Liver (tissue), 3 donors: ENCODE results near the gene TRIM67.
"Not testable (repeated sequence)": the region's sequence is repeated elsewhere in the genome, so short reads cannot be mapped to it uniquely, and the experiment has no call there.

Source experiments
- GABPA ChIP-seq, 2 donors: IDR thresholded peaks in 1 of 2; conservative IDR thresholded peaks in 1 of 2; 2 replicates each; pipeline ENCODE4 v1.6.1; 2016; ENCODE audit warnings: antibody characterized with exemption in 2 of 2, mild to moderate bottlenecking in 1 of 2, moderate library complexity in 1 of 2
- HNF4A ChIP-seq, 2 donors: conservative IDR thresholded peaks; 2 replicates each; pipeline ENCODE4 v1.6.1; 2016; ENCODE audit warnings: antibody characterized with exemption in 2 of 2, mild to moderate bottlenecking in 2 of 2
- HNF4G ChIP-seq: IDR thresholded peaks from 2 replicates; pipeline ENCODE4 v1.6.1; 2016; ENCODE audit warnings: antibody characterized with exemption
- JUND ChIP-seq, 2 donors: IDR thresholded peaks; 2 replicates each; pipeline ENCODE4 v1.6.1; 2016; ENCODE audit warnings: antibody characterized with exemption in 2 of 2
- SP1 ChIP-seq: IDR thresholded peaks from 2 replicates; pipeline ENCODE4 v1.6.1; 2018; ENCODE audit warnings: antibody characterized with exemption, mild to moderate bottlenecking
- TAF1 ChIP-seq: conservative IDR thresholded peaks from 2 replicates; pipeline ENCODE4 v1.6.1; 2016; ENCODE audit warnings: antibody characterized with exemption, mild to moderate bottlenecking
- YY1 ChIP-seq: IDR thresholded peaks from 2 replicates; pipeline ENCODE4 v1.6.1; 2016; ENCODE audit warnings: antibody characterized with exemption, mild to moderate bottlenecking
- TF ChIP-seq, protein P1 (sequence below): fragments of 150-350 bp; IDR thresholded peaks from 2 replicates; pipeline ENCODE4 v1.5.1; 2017; ENCODE audit warnings: improper control_type of control experiment, low read depth, low read length; ENCODE audit not compliant: missing input control
- TF ChIP-seq, protein P2 (sequence below): IDR thresholded peaks from 2 replicates; pipeline ENCODE4 v1.6.1; 2016; ENCODE audit warnings: antibody characterized with exemption, mild to moderate bottlenecking
- TF ChIP-seq, protein P3 (sequence below): IDR thresholded peaks from 2 replicates; pipeline ENCODE4 v1.6.1; 2016; ENCODE audit warnings: antibody characterized with exemption
- TF ChIP-seq, protein P4 (sequence below): IDR thresholded peaks from 2 replicates; pipeline ENCODE4 v1.6.1; 2016; ENCODE audit warnings: antibody characterized with exemption
- donor health status: healthy.
- donor health status: healthy.

DNA sequence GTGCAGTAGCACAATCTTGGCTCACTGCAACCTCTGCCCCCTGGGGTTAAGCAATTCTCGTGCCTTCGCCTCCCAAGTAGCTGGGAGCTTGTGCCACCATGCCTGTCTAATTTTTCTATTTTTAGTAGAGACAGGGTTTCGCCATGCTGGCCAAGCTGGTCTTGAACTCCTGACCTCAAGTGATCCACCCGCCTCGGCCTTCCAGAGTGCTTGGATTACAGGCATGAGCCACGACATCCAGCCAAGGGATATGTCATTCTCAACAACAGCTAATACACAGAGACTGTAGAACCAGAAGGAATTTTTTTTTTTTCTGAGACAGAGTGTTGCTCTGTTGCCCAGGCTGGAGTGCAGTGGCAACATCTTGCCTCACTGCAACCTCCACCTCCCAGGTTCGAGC lies 3.7 kb upstream of the TRIM67 start:
- TF ChIP-seq, protein P1, sequence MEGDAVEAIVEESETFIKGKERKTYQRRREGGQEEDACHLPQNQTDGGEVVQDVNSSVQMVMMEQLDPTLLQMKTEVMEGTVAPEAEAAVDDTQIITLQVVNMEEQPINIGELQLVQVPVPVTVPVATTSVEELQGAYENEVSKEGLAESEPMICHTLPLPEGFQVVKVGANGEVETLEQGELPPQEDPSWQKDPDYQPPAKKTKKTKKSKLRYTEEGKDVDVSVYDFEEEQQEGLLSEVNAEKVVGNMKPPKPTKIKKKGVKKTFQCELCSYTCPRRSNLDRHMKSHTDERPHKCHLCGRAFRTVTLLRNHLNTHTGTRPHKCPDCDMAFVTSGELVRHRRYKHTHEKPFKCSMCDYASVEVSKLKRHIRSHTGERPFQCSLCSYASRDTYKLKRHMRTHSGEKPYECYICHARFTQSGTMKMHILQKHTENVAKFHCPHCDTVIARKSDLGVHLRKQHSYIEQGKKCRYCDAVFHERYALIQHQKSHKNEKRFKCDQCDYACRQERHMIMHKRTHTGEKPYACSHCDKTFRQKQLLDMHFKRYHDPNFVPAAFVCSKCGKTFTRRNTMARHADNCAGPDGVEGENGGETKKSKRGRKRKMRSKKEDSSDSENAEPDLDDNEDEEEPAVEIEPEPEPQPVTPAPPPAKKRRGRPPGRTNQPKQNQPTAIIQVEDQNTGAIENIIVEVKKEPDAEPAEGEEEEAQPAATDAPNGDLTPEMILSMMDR = not testable (repeated sequence)
- TF ChIP-seq GABPA (IDR thresholded peaks at IDR 0.05 in 1 of 2, conservative IDR thresholded peaks at IDR 0.05 in 1 of 2); HNF4G; TAF1; SP1; HNF4A (conservative IDR thresholded peaks at IDR 0.05); YY1; JUND (IDR thresholded peaks at IDR 0.05): not testable (repeated sequence)
- TF ChIP-seq, protein P2, sequence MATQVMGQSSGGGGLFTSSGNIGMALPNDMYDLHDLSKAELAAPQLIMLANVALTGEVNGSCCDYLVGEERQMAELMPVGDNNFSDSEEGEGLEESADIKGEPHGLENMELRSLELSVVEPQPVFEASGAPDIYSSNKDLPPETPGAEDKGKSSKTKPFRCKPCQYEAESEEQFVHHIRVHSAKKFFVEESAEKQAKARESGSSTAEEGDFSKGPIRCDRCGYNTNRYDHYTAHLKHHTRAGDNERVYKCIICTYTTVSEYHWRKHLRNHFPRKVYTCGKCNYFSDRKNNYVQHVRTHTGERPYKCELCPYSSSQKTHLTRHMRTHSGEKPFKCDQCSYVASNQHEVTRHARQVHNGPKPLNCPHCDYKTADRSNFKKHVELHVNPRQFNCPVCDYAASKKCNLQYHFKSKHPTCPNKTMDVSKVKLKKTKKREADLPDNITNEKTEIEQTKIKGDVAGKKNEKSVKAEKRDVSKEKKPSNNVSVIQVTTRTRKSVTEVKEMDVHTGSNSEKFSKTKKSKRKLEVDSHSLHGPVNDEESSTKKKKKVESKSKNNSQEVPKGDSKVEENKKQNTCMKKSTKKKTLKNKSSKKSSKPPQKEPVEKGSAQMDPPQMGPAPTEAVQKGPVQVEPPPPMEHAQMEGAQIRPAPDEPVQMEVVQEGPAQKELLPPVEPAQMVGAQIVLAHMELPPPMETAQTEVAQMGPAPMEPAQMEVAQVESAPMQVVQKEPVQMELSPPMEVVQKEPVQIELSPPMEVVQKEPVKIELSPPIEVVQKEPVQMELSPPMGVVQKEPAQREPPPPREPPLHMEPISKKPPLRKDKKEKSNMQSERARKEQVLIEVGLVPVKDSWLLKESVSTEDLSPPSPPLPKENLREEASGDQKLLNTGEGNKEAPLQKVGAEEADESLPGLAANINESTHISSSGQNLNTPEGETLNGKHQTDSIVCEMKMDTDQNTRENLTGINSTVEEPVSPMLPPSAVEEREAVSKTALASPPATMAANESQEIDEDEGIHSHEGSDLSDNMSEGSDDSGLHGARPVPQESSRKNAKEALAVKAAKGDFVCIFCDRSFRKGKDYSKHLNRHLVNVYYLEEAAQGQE = not testable (repeated sequence)
- TF ChIP-seq, protein P3, sequence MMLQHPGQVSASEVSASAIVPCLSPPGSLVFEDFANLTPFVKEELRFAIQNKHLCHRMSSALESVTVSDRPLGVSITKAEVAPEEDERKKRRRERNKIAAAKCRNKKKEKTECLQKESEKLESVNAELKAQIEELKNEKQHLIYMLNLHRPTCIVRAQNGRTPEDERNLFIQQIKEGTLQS = not testable (repeated sequence)
- TF ChIP-seq, protein P4, sequence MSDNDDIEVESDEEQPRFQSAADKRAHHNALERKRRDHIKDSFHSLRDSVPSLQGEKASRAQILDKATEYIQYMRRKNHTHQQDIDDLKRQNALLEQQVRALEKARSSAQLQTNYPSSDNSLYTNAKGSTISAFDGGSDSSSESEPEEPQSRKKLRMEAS = not testable (repeated sequence)
